Activated T-helper 17 cell treated with anti-CD3 and anti-CD28 coated beads, Interleukin-2, amount 50 U/mL, for 72 hours (primary cell): ENCODE measurements around the gene FRMD4B. TPM values are rescaled to one million over a fixed set of nuclear protein-coding genes. Genes with fewer than 3 reads are reported as not detected.

ENCODE experiments used
- ATAC-seq: fragments of 150-1000 bp; cut with Tn5 transposase; replicated peaks from 2 replicates; pipeline ENCODE4 v1.10.0; 2021; ENCODE audit warnings: mild to moderate bottlenecking, moderate library complexity
- H3K27ac Mint-ChIP-seq: one replicate; pipeline ENCODE4 v1.8.0; 2022; ENCODE audit warnings: mixed read lengths
- H3K27me3 Mint-ChIP-seq: one replicate; pipeline ENCODE4 v1.8.0; 2022; ENCODE audit warnings: mixed read lengths
- H3K36me3 Mint-ChIP-seq: one replicate; pipeline ENCODE4 v1.8.0; 2022; ENCODE audit warnings: low read depth, mild to moderate bottlenecking, mixed read lengths
- H3K4me1 Mint-ChIP-seq: one replicate; pipeline ENCODE4 v1.8.0; 2022; ENCODE audit warnings: mixed read lengths
- H3K4me3 Mint-ChIP-seq: one replicate; pipeline ENCODE4 v1.8.0; 2022; ENCODE audit warnings: mild to moderate bottlenecking, mixed read lengths
- H3K9me3 Mint-ChIP-seq: one replicate; pipeline ENCODE4 v1.8.0; 2022; ENCODE audit warnings: mixed read lengths
- total RNA-seq, 2 donors: library from RNA; stranded (reverse); gene quantifications; one replicate each; pipeline ENCODE4 v1.2.3, GENCODE V29; 2022

Gene FRMD4B
- total RNA-seq, 2 donors from 2014 or later: 16.6 to 49.0 TPM

GRCh38 chr3:69306239-69307185 lies 79.4 kb downstream of the FRMD4B start:
- Mint-ChIP-seq H3K4me3 (peak overlapping the region; percentile 20), H3K27me3 (peaks cover 3% of the 10 kb centered on the region), H3K4me1 (peaks cover 12% of the 10 kb centered on the region), H3K36me3 (no peaks in the 10 kb centered on the region), H3K27ac (peak overlapping the region; percentile 65), H3K9me3 (no peaks in the 10 kb centered on the region)
- ATAC-seq: peak; percentile 85

- no peaks in the 10 kb centered on the region for H3K36me3 Mint-ChIP-seq
- H3K27ac Mint-ChIP-seq: peak overlapping the region; percentile 87
- peak overlapping the region; percentile 40 for H3K4me3 Mint-ChIP-seq
- H3K9me3 Mint-ChIP-seq: no peaks in the 10 kb centered on the region
- peaks cover 3% of the 10 kb centered on the region for H3K27me3 Mint-ChIP-seq
- peak; percentile 91 for ATAC-seq
- H3K4me1 Mint-ChIP-seq: peaks cover 12% of the 10 kb centered on the region
Observed at GRCh38 chr3:69305011-69305410, 80.9 kb downstream of the FRMD4B start.

- H3K27me3 Mint-ChIP-seq: peaks cover 3% of the 10 kb centered on the region
- H3K4me3 Mint-ChIP-seq: no peak overlapping the region
- no peak for ATAC-seq
- peaks cover 12% of the 10 kb centered on the region for H3K4me1 Mint-ChIP-seq
- H3K27ac Mint-ChIP-seq: peak overlapping the region; percentile 87
- no peaks in the 10 kb centered on the region for H3K9me3 Mint-ChIP-seq
- no peaks in the 10 kb centered on the region for H3K36me3 Mint-ChIP-seq
Observed at GRCh38 chr3:69304396-69304795, 81.5 kb downstream of the FRMD4B start.

GRCh38 chr3:69300296-69300695 lies 85.6 kb downstream of the FRMD4B start:
- ATAC-seq: no peak
- no peak overlapping the region for H3K4me3 Mint-ChIP-seq
- no peak overlapping the region for H3K27ac Mint-ChIP-seq
- H3K9me3 Mint-ChIP-seq: no peaks in the 10 kb centered on the region
- H3K36me3 Mint-ChIP-seq: no peaks in the 10 kb centered on the region
- H3K4me1 Mint-ChIP-seq: peaks cover 4% of the 10 kb centered on the region
- peaks cover 3% of the 10 kb centered on the region for H3K27me3 Mint-ChIP-seq

GRCh38 chr3:69299344-69299743 lies 86.5 kb downstream of the FRMD4B start:
- Mint-ChIP-seq H3K27me3 (peaks cover 3% of the 10 kb centered on the region), H3K9me3 (no peaks in the 10 kb centered on the region), H3K4me3 (no peak overlapping the region), H3K36me3 (no peaks in the 10 kb centered on the region), H3K27ac (no peak overlapping the region), H3K4me1 (no peaks in the 10 kb centered on the region)
- ATAC-seq: no peak

GRCh38 chr3:69297501-69297900 lies 88.4 kb downstream of the FRMD4B start:
- no peak for ATAC-seq
- peak overlapping the region; percentile 63 for H3K27ac Mint-ChIP-seq
- H3K36me3 Mint-ChIP-seq: no peaks in the 10 kb centered on the region
- H3K9me3 Mint-ChIP-seq: no peaks in the 10 kb centered on the region
- peaks cover 3% of the 10 kb centered on the region for H3K27me3 Mint-ChIP-seq
- no peak overlapping the region for H3K4me3 Mint-ChIP-seq
- no peaks in the 10 kb centered on the region for H3K4me1 Mint-ChIP-seq

- Mint-ChIP-seq H3K27me3 (peaks cover under 1% of the 10 kb centered on the region), H3K36me3 (no peaks in the 10 kb centered on the region), H3K9me3 (no peaks in the 10 kb centered on the region), H3K4me3 (no peak overlapping the region), H3K4me1 (no peaks in the 10 kb centered on the region), H3K27ac (peak overlapping the region; percentile 63)
- ATAC-seq: no peak
Observed at GRCh38 chr3:69296995-69297394, 88.9 kb downstream of the FRMD4B start.

- Mint-ChIP-seq H3K36me3 (no peaks in the 10 kb centered on the region), H3K4me3 (no peak overlapping the region), H3K4me1 (no peaks in the 10 kb centered on the region), H3K27me3 (no peaks in the 10 kb centered on the region), H3K9me3 (no peaks in the 10 kb centered on the region), H3K27ac (no peak overlapping the region)
- peak; percentile 77 for ATAC-seq
Observed at GRCh38 chr3:69294014-69294766, 91.7 kb downstream of the FRMD4B start.

- Mint-ChIP-seq H3K4me3 (no peak overlapping the region), H3K9me3 (no peaks in the 10 kb centered on the region), H3K27me3 (no peaks in the 10 kb centered on the region), H3K4me1 (peaks cover 10% of the 10 kb centered on the region), H3K27ac (no peak overlapping the region), H3K36me3 (no peaks in the 10 kb centered on the region)
- no peak for ATAC-seq
Observed at GRCh38 chr3:69292959-69293574, 92.8 kb downstream of the FRMD4B start.

- H3K27ac Mint-ChIP-seq: no peak overlapping the region
- peaks cover 14% of the 10 kb centered on the region for H3K4me1 Mint-ChIP-seq
Observed at GRCh38 chr3:69292185-69292584, 93.7 kb downstream of the FRMD4B start.

GRCh38 chr3:69290430-69290829 lies 95.5 kb downstream of the FRMD4B start:
- no peak for ATAC-seq
- Mint-ChIP-seq H3K4me3 (no peak overlapping the region), H3K36me3 (no peaks in the 10 kb centered on the region), H3K4me1 (peaks cover 14% of the 10 kb centered on the region), H3K27ac (no peak overlapping the region), H3K9me3 (no peaks in the 10 kb centered on the region), H3K27me3 (peaks cover 10% of the 10 kb centered on the region)

More at GRCh38 chr3:69292185-69292584, 93.7 kb downstream of the FRMD4B start:
- Mint-ChIP-seq H3K27me3 (peaks cover 3% of the 10 kb centered on the region), H3K36me3 (no peaks in the 10 kb centered on the region), H3K4me3 (no peak overlapping the region), H3K9me3 (no peaks in the 10 kb centered on the region)
- no peak for ATAC-seq

- Mint-ChIP-seq H3K27ac (no peak overlapping the region), H3K36me3 (no peaks in the 10 kb centered on the region), H3K9me3 (no peaks in the 10 kb centered on the region), H3K4me3 (no peak overlapping the region), H3K27me3 (peaks cover 10% of the 10 kb centered on the region), H3K4me1 (peaks cover 14% of the 10 kb centered on the region)
- no peak for ATAC-seq
Observed at GRCh38 chr3:69290006-69290405, 95.9 kb downstream of the FRMD4B start.

GRCh38 chr3:69288161-69288895 lies 97.6 kb downstream of the FRMD4B start:
- no peaks in the 10 kb centered on the region for H3K36me3 Mint-ChIP-seq
- peaks cover 14% of the 10 kb centered on the region for H3K4me1 Mint-ChIP-seq
- no peaks in the 10 kb centered on the region for H3K9me3 Mint-ChIP-seq
- peak; percentile 97 for ATAC-seq
- H3K27me3 Mint-ChIP-seq: peaks cover 10% of the 10 kb centered on the region
- H3K4me3 Mint-ChIP-seq: peak overlapping the region; percentile 62
- peak overlapping the region; percentile 76 for H3K27ac Mint-ChIP-seq
